Panc1 (cell line): ENCODE measurements around the gene SCLY.

Experiments
- POLR2AphosphoS5 ChIP-seq: IDR thresholded peaks from 2 replicates; pipeline ENCODE4 v1.6.1; 2012; ENCODE audit warnings: mild to moderate bottlenecking, low read depth, low read length, moderate library complexity
- SIN3A ChIP-seq: IDR thresholded peaks from 2 replicates; pipeline ENCODE4 v1.6.1; 2012; ENCODE audit warnings: low read depth, mild to moderate bottlenecking, low read length, moderate library complexity, borderline replicate concordance; ENCODE audit not compliant: insufficient read depth
- TCF7L2 ChIP-seq: IDR thresholded peaks from 2 replicates; pipeline ENCODE4 v1.6.1; 2011; ENCODE audit warnings: mild to moderate bottlenecking, low read depth, low read length, inconsistent platforms
- TF ChIP-seq, protein P1 (sequence below): fragments of 450-650 bp; IDR thresholded peaks from 2 replicates; pipeline ENCODE4 v1.5.1; 2017; ENCODE audit warnings: mild to moderate bottlenecking
- TF ChIP-seq, protein P2 (sequence below), 2 experiments: IDR thresholded peaks; 2 replicates each; pipeline ENCODE4 v1.6.1; 2011 to 2012; ENCODE audit warnings: low read depth in 2 of 2, control low read depth in 1 of 2, low read length in 1 of 2, mild to moderate bottlenecking in 1 of 2, moderate library complexity in 1 of 2; ENCODE audit not compliant: insufficient read depth in 1 of 2

DNA sequence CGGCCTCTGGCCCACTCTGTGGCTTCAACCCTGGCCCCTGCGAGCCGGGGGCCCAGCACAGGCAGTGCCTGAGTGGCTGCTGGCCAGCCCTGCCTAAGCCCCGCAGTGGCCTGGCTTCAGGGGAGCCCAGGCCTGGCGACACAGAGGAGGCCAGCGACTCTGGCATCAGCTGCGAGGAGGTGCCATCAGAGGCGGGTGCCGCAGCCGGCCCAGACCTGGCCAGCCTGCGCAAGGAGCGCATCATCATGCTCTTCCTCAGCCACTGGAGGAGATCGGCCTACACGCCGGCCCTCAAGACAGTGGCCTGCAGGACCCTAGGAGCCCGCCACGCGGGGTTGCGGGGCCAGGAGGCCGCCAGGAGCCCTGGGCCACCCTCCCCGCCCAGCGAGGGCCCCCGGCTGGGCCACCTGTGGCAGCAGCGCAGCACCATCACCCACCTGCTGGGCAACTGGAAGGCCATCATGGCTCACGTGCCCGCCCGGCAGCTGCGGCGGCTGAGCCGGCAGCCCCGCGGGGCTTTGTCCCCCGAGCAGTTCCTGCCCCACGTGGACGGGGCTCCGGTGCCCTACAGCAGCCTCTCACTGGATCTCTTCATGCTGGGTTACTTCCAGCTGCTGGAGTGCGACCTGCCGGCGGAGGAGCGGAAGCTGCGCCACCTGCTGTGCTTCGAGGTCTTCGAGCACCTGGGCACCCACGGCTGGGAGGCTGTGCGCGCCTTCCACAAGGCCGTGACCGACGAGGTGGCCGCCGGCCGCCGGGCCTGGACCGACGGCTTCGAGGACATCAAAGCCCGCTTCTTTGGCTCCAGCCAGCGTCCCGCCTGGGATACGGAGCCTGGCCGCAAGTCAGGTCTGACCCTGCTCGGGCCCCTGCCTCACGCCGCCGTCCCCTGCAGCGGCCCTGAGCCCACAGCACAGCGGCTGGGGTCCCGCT lies 70.2 kb downstream of the SCLY start:
- TF ChIP-seq POLR2AphosphoS5 (no peak), SIN3A (no peak), TCF7L2 (no peak)
- TF ChIP-seq, protein P1, sequence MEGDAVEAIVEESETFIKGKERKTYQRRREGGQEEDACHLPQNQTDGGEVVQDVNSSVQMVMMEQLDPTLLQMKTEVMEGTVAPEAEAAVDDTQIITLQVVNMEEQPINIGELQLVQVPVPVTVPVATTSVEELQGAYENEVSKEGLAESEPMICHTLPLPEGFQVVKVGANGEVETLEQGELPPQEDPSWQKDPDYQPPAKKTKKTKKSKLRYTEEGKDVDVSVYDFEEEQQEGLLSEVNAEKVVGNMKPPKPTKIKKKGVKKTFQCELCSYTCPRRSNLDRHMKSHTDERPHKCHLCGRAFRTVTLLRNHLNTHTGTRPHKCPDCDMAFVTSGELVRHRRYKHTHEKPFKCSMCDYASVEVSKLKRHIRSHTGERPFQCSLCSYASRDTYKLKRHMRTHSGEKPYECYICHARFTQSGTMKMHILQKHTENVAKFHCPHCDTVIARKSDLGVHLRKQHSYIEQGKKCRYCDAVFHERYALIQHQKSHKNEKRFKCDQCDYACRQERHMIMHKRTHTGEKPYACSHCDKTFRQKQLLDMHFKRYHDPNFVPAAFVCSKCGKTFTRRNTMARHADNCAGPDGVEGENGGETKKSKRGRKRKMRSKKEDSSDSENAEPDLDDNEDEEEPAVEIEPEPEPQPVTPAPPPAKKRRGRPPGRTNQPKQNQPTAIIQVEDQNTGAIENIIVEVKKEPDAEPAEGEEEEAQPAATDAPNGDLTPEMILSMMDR, result no peak
- TF ChIP-seq, protein P2, sequence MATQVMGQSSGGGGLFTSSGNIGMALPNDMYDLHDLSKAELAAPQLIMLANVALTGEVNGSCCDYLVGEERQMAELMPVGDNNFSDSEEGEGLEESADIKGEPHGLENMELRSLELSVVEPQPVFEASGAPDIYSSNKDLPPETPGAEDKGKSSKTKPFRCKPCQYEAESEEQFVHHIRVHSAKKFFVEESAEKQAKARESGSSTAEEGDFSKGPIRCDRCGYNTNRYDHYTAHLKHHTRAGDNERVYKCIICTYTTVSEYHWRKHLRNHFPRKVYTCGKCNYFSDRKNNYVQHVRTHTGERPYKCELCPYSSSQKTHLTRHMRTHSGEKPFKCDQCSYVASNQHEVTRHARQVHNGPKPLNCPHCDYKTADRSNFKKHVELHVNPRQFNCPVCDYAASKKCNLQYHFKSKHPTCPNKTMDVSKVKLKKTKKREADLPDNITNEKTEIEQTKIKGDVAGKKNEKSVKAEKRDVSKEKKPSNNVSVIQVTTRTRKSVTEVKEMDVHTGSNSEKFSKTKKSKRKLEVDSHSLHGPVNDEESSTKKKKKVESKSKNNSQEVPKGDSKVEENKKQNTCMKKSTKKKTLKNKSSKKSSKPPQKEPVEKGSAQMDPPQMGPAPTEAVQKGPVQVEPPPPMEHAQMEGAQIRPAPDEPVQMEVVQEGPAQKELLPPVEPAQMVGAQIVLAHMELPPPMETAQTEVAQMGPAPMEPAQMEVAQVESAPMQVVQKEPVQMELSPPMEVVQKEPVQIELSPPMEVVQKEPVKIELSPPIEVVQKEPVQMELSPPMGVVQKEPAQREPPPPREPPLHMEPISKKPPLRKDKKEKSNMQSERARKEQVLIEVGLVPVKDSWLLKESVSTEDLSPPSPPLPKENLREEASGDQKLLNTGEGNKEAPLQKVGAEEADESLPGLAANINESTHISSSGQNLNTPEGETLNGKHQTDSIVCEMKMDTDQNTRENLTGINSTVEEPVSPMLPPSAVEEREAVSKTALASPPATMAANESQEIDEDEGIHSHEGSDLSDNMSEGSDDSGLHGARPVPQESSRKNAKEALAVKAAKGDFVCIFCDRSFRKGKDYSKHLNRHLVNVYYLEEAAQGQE (IDR thresholded peaks at IDR 0.05; ENCODE audit: insufficient read depth in 1 of 2, low read depth in 2 of 2, low read length in 1 of 2), result no peak
